GM21529 (cell line): ENCODE data around the gene ADAMTS15.

Experiments used
- ATAC-seq: cut with Tn5 transposase; IDR thresholded peaks from one replicate; pipeline ENCODE4 v1.9.1; 2021; ENCODE audit not compliant: unreplicated experiment

Gene ADAMTS15

DNA sequence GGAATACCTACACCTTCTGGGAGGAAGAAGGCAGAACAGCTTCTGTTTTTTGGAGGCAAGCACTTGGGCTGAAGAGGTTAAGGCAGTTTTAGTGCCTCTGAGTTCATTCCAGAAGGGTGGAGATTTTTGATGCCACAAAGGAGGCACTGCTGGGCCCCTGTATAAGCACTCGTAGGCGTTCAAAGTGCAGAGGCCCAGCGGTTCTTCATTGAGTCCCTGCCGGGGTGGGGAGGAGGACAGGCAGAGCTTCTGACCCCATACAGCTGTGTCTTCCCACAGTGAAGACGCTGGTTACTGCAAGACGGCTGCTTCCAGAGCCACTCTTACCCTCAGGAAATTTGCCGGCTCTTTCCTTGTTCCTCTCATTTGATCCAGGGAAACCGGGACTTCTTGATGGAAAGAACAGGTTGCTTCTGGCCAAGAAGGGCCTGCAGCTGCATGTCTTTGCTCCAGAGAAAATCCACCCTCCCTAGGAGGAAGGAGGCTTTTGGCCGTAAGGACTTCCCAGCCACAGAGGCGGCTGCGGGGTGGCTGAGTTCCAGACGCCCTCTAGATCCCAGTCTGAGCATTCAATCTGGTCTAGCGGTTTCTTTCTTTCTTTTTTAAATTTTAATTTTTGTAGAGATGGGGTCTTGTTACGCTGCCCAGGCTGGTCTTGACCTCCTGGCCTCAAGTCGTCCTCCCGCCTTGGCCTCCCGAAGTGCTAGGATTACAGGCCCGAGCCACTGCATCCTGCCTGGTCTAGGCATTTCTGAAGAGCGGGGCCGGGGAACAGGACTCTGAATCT lies 9.4 kb downstream of the ADAMTS15 start:
- ATAC-seq, result no peak

GRCh38 chr11:130458410-130458729 lies 9.9 kb downstream of the ADAMTS15 start:
- ATAC-seq, result no peak

DNA sequence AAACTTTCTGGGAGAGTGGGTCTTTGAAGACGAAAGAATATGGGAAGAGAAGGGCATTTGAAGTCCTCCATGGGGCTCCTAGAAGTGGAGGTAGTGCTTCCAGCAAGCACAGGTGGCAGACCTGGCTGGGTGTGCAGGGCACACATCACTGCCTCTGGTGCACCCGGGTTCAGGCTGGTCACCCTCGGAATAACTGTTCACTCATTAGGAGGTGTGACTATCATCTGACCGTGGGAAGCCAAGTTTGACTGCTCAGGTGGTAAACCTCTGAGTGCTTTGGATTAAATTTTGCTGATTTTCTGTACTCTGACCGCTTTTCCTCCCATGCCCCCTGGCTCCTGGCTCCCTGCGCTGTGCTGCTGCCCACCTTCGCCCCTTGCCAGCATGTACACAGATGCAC lies 11.1 kb downstream of the ADAMTS15 start:
- ATAC-seq, result no peak

GRCh38 chr11:130462101-130462885 lies 13.8 kb downstream of the ADAMTS15 start:
- no peak for ATAC-seq

DNA sequence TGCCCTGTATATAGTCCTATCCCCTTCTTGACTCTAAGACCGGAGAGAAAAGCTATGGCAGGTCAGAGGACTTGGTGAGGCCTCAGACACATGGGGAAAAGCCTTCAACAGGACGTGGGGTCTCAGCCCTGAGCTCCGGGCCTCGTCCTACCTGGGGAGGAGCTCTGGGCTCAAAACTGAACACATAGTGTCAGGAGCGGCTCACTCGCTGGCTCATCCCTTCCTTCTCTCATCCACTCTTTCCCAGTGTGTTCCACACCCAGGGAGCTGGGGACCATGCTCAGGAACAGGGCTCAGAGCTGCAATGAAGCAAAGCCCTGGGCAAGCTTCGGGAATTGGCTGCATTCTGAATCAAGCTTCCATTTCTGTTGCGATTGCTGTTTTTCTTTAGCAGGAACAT lies 14.5 kb downstream of the ADAMTS15 start:
- no peak for ATAC-seq

- ATAC-seq, result no peak
These were observed 15.9 kb downstream of the ADAMTS15 start for GRCh38 chr11:130464291-130464812.

- ATAC-seq, result no peak
These were observed 16.8 kb downstream of the ADAMTS15 start for GRCh38 chr11:130465263-130465662.

- ATAC-seq, result no peak
These were observed 18.9 kb downstream of the ADAMTS15 start for GRCh38 chr11:130467116-130467900.

- ATAC-seq, result no peak
These were observed 20.7 kb downstream of the ADAMTS15 start for GRCh38 chr11:130469181-130469580.

GRCh38 chr11:130470832-130471706 lies 22.6 kb downstream of the ADAMTS15 start:
- no peak for ATAC-seq

DNA sequence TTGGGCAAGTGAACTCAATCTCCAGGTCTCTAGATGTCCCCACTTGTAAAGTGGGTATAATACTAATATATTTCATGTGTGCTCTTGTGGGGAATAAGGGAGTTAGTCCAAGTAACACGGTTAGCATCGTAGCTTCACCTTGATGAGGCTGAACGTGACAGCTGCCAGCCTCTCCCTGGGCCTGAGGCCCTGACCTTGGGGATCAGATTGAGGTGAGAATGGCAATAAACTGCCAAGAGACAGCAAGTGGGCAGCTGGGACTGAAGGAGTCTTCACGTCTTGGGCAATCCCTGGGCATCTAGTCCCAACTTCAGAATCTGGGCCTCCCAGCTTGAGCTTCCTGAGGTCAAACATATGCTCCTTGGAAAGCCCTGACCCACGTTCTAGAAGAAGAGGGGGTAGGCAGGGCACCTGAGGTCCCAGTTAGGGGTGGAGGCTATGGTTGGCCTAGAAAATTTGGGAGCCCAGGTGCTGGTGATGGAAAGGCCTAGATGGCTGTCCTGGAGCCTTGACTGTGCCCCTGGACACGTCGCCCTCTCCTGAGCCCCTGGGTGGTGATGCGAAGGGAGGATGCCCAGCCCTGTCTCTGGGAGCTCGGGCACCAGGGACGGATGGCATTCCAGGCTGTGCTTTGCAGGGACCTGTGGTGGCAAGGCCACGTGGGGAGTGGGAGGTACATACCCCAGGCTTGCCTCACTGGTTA lies 23.4 kb downstream of the ADAMTS15 start:
- no peak for ATAC-seq

- no peak for ATAC-seq
These were observed 24.1 kb downstream of the ADAMTS15 start for GRCh38 chr11:130472434-130472961.

DNA sequence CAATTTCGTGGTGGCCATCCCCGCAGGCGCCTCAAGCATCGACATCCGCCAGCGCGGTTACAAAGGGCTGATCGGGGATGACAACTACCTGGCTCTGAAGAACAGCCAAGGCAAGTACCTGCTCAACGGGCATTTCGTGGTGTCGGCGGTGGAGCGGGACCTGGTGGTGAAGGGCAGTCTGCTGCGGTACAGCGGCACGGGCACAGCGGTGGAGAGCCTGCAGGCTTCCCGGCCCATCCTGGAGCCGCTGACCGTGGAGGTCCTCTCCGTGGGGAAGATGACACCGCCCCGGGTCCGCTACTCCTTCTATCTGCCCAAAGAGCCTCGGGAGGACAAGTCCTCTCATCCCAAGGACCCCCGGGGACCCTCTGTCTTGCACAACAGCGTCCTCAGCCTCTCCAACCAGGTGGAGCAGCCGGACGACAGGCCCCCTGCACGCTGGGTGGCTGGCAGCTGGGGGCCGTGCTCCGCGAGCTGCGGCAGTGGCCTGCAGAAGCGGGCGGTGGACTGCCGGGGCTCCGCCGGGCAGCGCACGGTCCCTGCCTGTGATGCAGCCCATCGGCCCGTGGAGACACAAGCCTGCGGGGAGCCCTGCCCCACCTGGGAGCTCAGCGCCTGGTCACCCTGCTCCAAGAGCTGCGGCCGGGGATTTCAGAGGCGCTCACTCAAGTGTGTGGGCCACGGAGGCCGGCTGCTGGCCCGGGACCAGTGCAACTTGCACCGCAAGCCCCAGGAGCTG lies 24.8 kb downstream of the ADAMTS15 start:
- no peak for ATAC-seq

DNA sequence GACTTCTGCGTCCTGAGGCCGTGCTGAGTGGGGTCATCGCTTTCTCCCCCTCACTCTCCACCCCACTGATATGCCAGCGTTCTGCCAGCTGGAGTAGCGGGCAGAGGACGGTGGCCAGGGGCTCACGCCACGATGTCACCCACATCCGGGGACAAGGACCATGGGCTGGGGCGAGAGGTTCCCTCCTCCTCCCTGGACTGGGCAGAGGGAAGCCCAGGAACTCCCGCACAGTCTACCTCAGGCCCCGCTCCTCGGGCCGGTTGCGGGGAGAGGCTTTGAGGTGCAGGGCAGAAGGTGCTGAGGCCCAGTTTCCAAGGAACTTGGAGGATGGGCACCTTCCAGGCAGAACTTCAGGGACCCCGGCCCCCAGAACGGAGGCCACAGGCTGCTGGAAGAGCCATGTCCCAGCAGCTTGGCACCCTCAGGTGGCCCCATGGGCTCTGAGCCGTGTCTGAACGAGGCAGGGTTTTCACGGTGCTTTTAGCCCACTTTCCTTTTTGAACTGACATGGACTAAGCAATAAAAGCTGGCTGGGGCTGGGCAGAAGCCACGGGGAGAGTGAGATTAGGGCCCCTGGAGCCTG lies 25.4 kb downstream of the ADAMTS15 start:
- ATAC-seq, result no peak

DNA sequence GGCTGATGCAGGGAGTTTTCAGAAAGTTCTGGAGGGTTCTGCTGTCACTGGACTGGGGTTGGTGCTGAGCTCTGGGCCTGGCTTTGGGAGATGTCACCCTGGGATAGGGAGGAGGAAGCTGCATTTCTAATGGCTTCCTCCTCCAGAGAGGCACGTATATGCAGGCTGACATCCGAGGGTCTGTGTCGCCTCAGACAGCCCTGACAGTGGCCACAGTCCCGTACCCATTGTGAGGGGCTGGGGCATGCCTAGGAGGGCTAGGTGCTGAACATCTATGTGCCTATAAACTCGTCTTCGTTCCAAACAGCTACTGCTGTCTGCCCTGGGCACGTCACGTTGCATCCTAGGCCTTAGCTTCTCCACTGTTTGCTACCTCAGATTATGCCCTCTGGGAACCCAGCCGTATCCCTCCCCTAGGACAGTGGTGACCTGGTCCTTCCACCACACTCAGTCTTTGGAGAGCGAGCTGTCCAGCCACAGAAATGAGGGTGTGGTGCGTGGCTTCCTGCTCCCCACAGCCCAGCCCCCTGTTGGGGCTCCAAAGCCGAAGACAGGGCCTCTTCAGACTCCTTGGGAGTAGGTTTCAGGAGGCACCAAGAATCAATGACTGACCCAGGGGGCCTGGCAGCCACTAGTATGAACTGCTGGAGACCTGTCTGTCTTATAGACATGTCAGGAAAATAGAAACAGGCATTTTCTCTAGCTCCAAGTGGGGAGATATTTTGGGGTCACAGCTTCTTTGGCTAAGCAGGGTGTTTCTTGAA lies 26.4 kb downstream of the ADAMTS15 start:
- no peak for ATAC-seq

- no peak for ATAC-seq
These were observed 27.1 kb downstream of the ADAMTS15 start for GRCh38 chr11:130475426-130476053.

DNA sequence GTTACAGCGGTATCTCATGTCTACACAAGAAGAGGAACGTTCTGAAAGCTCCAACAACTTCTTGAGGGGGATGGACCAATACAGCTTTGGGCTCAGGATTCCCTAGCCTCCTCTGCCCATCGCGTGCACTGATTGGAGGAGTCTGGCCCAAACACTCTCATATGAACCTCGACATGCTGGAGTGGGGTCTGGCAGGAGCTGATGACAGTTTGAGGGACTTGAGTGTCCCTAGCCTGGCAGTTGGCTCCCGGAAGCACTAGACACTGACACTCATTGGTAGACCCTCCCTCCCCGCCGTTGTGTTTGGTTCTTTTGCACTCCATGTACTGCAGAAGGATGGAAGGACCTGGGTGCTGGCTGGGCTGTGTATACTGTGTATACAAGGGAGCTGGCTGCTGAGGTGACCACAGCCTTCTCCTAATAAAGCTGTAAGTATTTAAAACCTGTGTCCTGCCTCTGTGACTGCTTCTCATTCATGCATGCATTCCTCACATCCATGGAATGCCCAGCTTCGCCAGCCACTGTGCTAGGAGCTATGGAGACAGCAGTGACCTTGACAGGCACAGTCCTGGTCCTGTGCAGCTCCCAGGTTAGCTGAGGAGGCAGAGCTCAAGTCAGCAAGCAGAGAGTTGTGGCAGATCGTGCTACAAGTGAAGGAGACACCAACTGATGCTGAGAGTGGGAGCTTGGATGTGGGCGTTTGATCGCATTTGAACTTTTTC lies 27.9 kb downstream of the ADAMTS15 start:
- no peak for ATAC-seq
